Measurements from ENCODE around the gene FAAP100.

GRCh38 chr17:81547614-81547982 lies 4.6 kb downstream of the FAAP100 start:
- no peak for TF ChIP-seq FOXM1 (IDR thresholded peaks at IDR 0.05; ENCODE audit: low read depth)
- no peak for TF ChIP-seq RCOR1 (IDR thresholded peaks at IDR 0.05; ENCODE audit: low read length)
- TF ChIP-seq CTCF (IDR thresholded peaks at IDR 0.05) = no peak
- TF ChIP-seq SIN3A (IDR thresholded peaks at IDR 0.05; ENCODE audit: borderline replicate concordance, low read depth, low read length) = no peak
- no peak for TF ChIP-seq GATA2 (CRISPR knock-in tag; IDR thresholded peaks at IDR 0.05)
- TF ChIP-seq FOSL2 (IDR thresholded peaks at IDR 0.05; ENCODE audit: borderline replicate concordance, low read depth) = no peak
- TF ChIP-seq SMC3 (IDR thresholded peaks at IDR 0.05; ENCODE audit: low read depth, low read length) = no peak
- TF ChIP-seq, protein P1, sequence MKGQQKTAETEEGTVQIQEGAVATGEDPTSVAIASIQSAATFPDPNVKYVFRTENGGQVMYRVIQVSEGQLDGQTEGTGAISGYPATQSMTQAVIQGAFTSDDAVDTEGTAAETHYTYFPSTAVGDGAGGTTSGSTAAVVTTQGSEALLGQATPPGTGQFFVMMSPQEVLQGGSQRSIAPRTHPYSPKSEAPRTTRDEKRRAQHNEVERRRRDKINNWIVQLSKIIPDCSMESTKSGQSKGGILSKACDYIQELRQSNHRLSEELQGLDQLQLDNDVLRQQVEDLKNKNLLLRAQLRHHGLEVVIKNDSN (IDR thresholded peaks at IDR 0.05; ENCODE audit: borderline replicate concordance, low read depth) = no peak
- TF ChIP-seq, protein P2, sequence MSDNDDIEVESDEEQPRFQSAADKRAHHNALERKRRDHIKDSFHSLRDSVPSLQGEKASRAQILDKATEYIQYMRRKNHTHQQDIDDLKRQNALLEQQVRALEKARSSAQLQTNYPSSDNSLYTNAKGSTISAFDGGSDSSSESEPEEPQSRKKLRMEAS (IDR thresholded peaks at IDR 0.05; ENCODE audit: low read depth) = no peak
